Stimulated activated CD4-positive, alpha-beta T cell treated with anti-CD3 and anti-CD28 coated beads, Interleukin-4, amount 100 ng/mL, for 24 hours (primary cell): Measurements from ENCODE around the gene NDUFAF8.

Source experiments
- DNase-seq: peaks from one replicate; pipeline ENCODE4 v3.0.0-alpha.2; 2020

The NDUFAF8 gene, protein sequence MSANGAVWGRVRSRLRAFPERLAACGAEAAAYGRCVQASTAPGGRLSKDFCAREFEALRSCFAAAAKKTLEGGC

DNA sequence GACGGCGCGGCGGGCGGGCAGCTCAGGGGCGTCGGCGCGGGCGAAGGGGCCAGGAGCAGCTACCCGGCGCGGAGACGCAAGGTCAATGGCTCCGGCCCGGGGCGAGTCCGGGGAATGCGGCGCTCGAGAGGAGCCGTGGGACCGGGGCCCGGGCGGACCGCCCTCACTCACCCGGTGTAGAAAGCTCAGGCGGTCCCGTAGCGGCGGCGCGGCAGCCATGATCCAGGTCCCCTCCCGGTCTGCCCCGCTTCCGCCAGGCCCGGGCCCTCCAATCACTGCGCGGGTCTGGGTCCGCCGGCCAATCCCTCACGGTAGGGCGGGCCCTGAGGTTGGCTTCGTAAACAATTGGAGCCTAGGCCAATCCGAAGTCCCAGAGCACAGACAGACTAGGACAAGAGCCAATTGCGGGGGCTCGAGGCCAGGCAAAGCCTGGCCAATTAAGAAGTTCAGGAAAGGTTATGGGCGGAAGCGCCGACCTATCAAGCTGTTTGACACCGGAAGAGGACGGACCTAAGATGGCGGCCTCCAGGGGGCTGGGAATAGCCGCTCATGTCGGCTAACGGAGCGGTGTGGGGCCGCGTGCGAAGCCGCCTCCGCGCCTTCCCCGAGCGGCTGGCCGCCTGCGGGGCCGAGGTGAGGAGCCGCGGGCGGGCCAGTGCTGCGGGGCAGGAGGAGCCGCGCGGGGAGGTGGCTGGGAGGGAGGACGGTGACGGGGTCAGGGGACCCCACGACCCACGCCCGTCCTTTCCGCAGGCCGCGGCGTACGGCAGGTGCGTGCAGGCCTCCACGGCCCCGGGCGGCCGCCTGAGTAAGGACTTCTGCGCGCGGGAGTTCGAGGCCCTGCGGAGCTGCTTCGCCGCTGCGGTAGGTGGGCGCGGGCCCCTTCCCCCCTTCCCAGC lies at the start of gene NDUFAF8, which contains the start of gene TEPSIN:
NDUFAF8 (plus strand) TSS at position 504 of the 899 bp plus-strand sequence; CDS start at position 550, 46 bp downstream.
TEPSIN (minus strand) TSS at position 241 of the 899 bp plus-strand sequence; CDS start at position 219, 22 bp downstream.
- peak; percentile 96 for DNase-seq

DNA sequence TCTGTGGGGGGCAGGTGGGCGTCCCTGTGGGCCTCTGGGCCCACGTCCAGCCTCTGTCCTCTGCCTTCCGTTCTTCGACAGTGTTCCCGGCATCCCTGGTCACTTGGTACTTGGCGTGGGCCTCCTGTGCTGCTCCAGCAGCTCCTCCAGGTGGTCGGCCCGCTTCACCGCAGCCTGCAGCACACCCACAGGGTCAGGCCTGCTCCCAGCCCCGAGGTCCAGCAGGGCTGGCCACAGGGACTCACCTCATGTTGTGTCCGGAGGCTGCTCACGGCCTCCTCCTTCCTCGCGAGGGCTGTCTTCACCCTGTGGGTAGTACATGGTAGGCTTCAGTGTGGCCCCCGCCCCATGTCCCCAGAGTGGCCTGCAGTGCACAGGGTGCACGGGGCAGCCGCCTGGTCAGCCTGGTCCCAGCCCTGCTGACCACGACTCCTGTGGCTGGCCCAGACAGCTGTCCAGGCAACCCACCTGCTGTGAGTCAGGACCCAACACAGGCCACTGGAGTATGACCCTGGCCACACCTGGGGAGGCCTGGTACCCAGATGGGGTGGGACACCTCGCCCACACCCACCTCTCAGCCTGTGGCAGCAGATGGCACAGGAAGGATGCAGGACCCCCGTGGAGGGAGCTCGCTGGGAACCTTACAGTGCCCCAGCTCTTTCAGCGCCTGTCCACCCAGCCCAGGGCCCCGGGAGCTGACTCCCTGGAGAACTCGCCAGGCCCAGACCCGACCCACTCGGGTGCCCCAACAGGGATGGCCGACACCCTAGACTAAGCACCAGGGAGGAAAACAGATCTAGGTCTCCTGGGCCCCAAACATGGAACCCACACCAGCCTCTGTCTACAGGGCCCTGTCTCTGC lies 49.2 kb upstream of the NDUFAF8 start:
- no peak for DNase-seq

DNA sequence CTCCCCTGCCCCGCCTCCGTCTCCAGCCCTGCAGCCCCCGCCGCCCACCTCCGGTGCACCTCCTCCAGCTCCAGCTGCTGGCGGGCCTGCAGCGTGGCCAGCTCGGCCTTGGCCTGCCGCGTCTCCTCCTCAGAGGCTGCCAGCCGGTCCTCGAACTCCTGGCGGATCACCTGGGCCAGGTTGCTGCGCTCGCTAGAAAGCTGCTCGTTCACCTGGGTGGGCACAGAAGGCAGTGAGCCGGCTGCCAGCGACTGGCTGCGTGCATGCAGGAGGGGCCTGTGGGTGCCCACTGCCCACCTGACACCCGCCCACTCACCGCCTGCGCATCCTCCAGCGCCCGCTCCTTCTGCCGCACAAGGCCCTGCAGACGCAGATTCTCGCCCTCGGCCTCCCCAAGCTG lies 48.5 kb upstream of the NDUFAF8 start:
- no peak for DNase-seq

DNA sequence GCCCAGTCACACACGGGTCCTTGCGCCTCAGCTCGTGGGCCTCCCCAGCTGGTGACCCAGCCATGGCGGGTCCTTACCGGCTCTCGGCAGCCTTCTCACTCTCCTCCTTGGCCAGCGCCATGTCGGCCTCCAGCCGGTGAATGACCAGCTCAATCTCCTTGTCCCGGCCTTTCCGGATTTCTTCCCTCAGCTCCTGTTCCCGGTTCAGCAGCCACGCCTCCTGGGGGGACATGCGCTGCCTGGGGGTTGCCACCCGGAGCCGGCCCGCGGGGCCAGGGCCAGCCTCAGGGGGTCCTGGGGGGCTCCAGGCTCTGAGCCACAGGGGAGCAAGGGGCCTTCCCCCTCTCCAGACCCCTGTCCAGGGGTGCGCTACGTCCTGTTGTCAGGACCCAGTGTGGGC lies 48.0 kb upstream of the NDUFAF8 start:
- no peak for DNase-seq

DNA sequence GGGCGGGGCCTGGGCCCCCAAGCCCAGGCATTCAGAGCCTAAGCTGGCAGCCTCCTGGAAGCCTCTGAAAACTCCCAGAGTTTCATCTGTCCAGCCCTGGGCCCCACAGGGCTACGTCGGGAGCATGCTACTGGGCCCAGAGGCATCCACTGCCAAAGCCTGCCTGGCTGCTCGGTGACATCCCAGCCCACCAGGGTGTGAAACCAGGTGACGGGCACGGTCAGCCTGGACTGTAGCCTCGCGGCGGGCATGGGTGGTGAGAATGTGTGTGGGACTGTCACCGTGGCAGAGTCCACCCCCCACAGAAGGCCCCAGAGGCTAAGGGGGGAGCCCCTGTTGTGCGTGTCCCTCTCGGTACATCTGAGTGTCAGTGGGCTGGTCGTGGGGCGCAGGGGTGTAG lies 47.5 kb upstream of the NDUFAF8 start:
- no peak for DNase-seq

DNA sequence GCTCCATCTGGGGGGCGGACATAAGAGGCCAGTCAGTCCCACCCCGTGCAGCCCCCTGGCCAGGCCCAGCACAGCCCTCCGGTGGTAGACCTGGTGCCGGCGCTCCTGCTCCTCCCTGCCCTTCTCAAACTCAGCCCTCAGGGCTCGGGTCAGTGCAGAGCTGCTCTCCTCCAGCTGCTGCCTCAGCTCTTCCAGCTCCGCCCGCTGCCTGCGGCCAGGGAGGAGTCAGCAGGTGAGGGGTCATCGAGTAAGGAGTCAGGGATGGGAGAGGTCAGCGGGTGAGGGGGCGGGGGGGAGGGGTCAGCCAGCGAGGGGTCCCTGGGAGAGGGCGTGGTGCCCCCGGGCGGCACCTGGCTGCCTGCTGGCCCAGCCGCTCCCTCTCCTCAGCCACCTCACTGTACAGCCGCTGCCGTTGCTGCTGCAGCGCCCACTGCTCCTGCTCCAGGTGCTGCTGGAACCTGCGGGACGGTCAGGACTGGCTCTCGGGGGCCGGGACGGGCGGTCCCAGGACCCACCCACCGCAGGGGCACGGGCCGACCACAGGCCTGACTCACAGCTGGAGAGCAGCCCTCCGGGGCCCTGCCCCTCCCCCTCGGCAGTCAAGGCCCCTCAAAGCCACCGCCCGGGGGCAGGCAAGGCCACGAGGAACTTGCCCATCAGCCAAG lies 46.6 kb upstream of the NDUFAF8 start:
- DNase-seq, result no peak

DNA sequence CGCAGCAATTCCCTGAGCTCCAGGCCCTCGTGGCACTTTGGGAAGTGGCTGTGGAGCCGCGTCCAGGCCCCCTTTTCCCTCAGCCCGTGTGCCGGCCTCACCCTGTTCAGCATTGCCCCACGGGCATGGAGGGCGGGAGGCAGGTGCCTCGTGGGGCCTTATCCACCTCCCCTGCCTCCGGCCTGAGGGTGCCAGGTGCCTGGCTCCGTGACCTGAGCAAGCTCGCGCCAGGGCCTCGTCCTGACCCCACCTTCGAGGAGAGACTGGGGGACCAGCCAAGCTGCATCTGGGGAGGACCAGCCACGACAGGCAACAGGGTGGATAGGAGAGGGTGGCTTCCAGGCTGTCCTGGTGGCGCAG lies 46.1 kb upstream of the NDUFAF8 start:
- no peak for DNase-seq

DNA sequence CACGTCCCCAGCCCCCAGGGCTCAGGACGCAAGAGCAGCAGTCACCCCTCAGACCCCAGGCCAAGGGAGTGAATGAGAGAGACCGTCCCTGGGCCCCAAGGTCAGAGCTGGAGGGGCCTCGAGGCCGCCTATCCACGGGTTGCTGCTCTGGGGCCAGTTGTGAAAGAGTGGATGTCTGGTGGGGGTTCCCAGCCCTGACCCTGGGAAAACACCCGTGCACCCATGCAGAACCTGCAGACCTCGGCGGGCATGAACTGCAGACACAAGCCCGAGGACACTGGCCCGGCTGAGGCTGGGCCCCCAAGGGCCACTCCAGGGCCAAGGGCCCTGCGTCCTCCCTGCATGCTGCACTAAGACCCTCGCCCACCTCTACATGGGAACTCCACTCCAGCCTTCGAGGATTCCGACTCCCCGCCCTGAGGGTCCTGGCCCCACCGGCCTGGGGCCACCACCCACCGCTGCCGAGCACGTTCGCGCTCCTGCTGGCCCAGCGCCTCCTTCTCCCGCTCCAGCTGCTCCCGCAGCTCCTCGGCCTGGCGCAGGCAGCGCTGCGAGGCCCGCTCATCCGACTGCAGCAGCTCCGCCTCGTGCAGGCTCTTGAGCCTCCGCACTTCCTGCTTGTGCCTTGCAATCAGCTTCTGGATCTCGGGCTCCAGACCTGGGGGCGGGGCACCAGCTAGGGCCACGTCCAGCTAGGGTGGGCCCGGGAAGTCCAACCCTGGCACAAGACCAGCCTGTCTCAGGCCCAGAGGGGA lies 45.5 kb upstream of the NDUFAF8 start:
- no peak for DNase-seq

DNA sequence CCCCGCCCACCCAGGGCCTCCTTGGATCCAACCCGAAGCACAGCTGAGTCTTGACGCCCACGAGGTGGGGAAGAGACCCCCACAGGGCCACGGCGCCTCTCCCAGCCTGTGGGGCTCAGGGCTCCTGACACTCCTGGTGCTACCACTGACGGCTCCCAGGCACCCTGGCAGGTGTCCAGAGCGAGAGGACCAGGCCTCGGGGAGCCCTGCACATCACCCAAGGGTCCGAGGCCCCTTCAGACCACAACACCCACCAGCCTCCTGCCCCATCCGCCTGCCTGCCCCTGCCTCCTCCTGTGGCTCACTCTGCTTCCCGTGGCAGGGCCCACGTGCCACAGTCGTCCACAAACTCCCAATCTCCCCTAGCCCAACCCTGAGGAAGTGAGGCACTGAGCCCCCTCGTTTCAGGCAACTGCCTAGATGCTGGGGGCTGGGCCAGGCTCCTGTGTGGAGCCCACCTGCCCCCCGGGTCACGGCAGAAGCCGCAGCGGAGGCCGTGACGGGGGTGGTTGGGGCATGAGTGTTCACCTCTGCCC lies 44.8 kb upstream of the NDUFAF8 start:
- no peak for DNase-seq

DNA sequence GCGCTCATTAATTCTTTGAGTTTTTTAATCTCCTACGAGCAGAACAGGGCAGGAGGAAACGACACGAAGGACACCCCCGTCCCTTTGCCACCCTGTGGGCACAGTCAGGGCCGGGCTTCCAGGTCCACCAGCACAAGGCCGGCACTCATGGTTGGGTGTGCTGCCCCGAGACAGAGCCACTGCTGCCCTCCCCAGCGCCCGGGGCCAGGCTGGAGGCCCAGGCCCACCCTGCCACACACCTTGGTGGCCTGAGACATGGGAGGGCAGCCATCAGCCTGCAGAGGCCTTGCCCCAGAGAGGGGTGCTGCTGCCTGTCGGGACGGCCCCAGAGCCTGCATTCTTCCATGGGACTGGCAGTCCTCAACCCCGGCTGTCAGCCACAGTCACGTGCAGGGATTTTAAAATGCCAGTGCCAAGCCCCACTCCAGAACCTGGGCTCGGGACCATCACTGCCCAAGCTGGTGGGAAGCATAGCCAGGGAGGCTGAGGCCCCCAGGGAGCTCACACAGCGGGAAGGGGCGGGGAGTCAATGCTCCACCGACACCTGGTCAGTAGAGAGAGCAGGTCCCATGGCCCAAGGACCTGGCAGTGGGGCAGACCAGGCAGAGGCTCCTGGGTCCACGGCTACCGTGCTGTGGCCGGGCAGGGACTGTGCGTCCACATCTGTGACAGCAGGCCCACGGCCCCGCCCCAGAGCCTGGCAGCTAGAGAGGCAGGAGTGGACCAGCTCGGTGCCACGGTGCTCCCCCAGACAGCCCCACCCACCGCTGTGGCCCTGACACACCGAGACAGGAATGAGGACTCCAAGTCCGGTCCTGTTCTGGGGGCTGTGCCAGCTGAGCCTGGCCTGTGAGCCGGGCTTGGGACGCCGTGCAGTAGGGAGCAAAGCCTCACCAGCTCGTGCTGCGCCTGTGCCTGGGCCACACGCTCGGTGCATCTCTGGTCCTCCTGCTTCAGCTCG lies 43.9 kb upstream of the NDUFAF8 start:
- no peak for DNase-seq

DNA sequence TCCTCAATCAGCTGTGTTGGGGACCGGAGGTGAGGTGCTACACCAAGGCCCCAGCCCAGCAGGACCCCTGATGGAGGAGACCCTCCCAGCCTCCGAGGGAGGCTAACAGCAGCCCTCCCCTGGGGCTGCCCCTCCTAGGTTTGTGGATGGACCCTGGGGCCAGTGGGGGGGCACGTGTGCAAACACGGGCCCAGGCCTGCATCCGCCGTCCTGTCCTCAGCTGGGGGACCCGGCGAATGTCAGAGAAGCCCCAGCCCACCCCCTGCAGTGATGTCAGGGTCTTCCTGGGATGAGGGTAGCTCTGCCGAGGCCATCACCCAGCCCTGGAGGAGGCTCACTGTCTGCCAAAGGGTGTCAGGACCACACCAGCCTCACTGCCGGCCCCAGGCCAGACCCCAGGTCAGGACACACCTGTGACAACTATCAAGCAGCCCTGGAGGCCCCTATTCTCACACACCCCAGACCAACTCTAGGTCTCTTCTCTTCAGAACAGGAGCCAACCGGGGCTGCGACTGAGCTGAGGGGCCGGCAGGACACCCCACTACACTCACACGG lies 43.1 kb upstream of the NDUFAF8 start:
- DNase-seq, result no peak

DNA sequence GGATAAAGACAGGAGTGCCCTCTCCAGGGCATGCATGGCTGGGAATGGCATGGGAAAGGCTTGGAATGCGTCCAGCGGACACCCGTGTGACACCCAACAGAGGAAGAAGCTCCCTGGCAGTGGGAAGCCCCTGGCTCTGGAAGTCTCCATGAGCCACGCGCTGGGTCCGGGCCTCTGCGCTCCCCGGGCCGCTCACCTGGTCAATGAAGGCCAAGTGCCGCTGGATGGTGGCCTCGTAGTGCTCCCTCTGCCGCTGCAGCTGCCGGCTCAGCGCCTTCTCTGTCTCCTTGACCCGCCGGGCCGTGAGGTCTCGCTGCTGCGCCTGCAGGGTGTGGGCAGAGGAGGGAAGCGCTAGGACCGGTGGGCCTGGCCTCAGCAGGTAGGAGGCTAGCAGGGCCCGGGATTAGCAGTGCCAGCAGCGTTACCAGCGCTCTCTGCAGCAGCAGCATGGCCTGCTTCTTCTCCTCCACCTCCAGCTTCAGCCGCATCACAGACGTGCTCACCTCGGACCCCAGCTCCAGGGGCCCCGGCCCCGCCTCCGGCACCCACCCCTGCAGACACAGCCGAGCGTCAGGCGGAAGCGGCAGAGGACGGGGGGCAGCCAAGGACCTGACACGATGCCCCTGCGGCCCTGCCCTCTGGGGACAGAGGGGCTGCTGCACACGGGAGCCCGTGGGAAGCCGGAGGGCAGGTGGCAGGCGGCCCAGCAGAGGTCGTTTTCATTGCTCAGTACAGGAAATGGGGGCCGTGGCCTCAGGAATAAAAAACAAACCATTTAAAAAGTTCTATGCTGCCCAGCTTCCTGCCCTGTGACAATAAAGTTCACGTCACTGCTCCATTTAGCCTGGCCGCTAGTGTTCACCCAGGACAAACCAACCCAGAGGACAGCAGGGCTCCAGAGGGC lies 42.4 kb upstream of the NDUFAF8 start:
- no peak for DNase-seq

DNA sequence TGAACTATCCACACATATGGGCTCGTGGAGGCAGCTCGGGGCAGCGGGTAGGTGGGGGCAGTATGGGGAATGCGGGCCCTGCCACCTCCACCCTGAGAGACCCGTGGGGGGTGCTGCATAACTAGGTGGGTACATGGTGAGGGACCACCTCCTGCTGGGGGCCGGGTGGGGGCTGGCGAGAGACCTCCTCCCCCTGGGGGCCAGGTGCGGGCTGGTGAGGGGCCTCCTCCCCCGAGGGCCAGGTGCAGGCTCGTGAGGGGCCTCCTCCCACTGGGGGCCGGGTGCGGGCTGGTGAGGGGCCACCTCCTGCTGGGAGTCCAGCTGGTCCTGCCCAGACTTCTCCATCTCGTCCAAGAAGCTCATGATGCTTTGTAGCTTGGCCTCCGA lies 41.7 kb upstream of the NDUFAF8 start:
- no peak for DNase-seq

DNA sequence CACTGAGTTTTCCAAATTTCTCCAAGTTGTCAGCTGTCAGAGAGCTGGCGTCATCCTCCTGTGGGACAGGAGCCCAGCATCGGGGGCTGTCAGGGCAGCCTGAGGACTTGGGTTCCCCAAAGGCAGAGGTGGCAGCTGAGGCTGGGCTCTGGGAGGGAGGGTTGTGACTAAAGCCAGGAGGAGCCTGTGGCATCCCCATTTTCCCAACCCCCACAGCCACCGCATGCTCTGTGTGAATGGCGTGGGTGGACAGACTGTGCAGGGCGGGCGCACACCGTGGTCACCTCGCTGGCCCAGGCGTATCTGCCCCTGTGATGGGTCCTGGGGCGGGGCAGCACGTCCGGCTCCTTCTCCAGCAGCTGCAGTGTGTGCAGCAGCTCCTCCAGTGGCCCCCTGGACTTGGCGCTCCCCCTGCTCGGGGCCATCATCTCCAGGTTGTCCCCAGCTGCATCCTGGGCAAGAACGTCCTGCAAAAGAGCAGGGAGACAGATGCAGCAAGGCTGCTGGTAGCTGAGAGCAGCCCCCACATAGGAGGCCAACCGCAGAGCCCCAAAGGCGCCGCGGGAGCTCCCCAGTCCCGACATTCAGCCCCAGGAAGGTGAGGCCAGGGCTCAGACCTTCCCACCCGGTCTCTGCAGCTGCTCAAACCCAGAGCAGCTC lies 41.2 kb upstream of the NDUFAF8 start:
- no peak for DNase-seq

DNA sequence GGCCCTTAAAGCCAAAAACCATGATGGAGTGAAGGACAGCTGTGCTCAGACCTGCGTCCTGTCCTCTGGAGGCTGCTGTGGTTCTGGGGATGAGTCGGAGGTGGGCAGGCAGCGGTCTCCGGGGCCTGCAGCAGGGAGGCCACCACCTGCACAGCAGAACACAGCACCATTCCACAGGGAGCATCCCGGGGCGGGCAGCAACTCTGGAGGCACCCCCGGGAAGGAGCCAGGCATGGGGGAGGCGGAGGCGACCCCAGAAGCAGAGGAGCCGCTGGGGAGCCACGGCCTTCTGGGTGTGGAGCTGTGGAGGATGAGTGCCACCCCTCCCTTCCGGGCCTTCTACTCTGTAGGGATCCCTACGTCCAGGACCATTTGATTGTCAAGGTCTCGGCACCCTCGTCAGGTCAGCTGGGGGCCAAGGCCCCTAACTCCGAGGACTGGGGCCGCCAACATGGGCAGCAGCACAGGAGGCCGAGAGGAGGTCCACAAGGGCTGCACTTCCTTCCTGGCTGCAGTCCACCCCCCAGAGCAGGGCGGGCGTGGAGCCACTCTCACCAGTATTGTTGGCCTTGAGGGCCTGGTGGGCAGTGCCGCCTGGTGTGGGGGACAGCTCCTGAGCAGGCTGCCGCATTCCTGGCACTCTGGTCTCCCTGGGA lies 40.2 kb upstream of the NDUFAF8 start:
- DNase-seq, result no peak

DNA sequence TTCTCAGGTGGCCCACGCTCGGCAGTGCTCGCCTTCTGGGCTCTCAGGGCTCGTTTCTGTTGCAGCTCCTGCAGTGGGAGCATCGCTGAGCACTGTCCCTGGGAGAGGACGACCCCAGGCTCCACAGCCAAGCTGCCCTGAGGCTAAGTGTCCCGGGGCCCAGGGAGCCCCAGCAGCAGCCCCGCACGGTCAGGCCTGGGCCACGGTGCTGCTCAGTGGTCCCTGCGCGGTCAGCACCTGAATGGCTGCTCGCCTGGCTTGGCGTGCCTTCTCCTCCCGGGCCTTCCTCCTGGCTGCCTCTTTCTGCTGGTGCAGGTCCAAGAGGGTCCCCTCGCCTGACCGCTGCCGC lies 39.7 kb upstream of the NDUFAF8 start:
- DNase-seq, result no peak

DNA sequence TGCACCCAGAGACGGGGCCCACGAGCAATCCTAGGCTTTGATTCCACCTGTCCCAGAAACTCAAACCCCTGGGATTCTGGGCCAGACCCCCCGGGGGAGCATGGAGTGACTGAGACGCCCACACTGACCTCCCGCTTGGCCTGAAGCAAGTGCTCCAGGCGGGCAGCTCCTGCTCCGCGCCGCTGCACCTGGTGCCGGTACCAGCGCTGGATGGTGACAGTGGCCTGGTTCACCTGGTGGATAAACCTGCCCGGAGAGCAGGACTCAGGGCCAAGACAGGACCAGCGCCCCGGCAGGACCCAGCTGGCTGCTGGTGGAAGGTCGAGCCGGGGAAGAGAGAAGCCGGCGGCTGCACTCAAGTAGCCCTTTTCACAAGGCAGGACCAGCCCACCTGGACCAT lies 38.9 kb upstream of the NDUFAF8 start:
- no peak for DNase-seq
